Stimulated activated CD8-positive, alpha-beta memory T cell treated with anti-CD3 and anti-CD28 coated beads, Interleukin-15, amount 100 ng/mL, for 48 hours (primary cell): Measurements from ENCODE around the gene NSRP1.
"Not testable (repeated sequence)": the region's sequence is repeated elsewhere in the genome, so short reads cannot be mapped to it uniquely, and the experiment has no call there.

ENCODE experiments used
- DNase-seq, 2 donors: peaks; one replicate each; pipeline ENCODE4 v3.0.0-alpha.2; 2020; ENCODE audit warnings: low read depth in 2 of 2

Gene NSRP1

GRCh38 chr17:30222251-30222650, 105.6 kb downstream of the NSRP1 start:
- no peak for DNase-seq

GRCh38 chr17:30222721-30223175, 106.1 kb downstream of the NSRP1 start:
- no peak for DNase-seq

- no peak for DNase-seq
These were observed 107.9 kb downstream of the NSRP1 start for GRCh38 chr17:30224419-30224960.

- no peak for DNase-seq
These were observed 108.5 kb downstream of the NSRP1 start for GRCh38 chr17:30225112-30225511.

GRCh38 chr17:30225919-30226553, 109.4 kb downstream of the NSRP1 start:
- DNase-seq = no peak

GRCh38 chr17:30226878-30227277, 110.3 kb downstream of the NSRP1 start:
- no peak for DNase-seq

GRCh38 chr17:30228011-30228410, 111.4 kb downstream of the NSRP1 start:
- DNase-seq = no peak

- no peak for DNase-seq
These were observed 112.4 kb downstream of the NSRP1 start for GRCh38 chr17:30229012-30229411.

GRCh38 chr17:30230009-30230408, 113.4 kb downstream of the NSRP1 start:
- not testable (repeated sequence) for DNase-seq

GRCh38 chr17:30230596-30231125, 114.0 kb downstream of the NSRP1 start:
- no peak for DNase-seq

- no peak for DNase-seq
These were observed 115.6 kb downstream of the NSRP1 start for GRCh38 chr17:30232015-30232823.

- DNase-seq = no peak
These were observed 116.3 kb downstream of the NSRP1 start for GRCh38 chr17:30232824-30233427.

GRCh38 chr17:30234296-30234695, 117.7 kb downstream of the NSRP1 start:
- DNase-seq = no peak

- no peak for DNase-seq
These were observed 118.3 kb downstream of the NSRP1 start for GRCh38 chr17:30234964-30235363.

GRCh38 chr17:30235386-30236296, 119.0 kb downstream of the NSRP1 start, which contains the start of gene SLC6A4:
TSS of gene SLC6A4 (minus strand) at chr17:30235697. CDS start at chr17:30221958, 13,739 bp downstream.
- no peak for DNase-seq
